Measurements from ENCODE around the gene PAFAH1B2.

Gene PAFAH1B2

DNA sequence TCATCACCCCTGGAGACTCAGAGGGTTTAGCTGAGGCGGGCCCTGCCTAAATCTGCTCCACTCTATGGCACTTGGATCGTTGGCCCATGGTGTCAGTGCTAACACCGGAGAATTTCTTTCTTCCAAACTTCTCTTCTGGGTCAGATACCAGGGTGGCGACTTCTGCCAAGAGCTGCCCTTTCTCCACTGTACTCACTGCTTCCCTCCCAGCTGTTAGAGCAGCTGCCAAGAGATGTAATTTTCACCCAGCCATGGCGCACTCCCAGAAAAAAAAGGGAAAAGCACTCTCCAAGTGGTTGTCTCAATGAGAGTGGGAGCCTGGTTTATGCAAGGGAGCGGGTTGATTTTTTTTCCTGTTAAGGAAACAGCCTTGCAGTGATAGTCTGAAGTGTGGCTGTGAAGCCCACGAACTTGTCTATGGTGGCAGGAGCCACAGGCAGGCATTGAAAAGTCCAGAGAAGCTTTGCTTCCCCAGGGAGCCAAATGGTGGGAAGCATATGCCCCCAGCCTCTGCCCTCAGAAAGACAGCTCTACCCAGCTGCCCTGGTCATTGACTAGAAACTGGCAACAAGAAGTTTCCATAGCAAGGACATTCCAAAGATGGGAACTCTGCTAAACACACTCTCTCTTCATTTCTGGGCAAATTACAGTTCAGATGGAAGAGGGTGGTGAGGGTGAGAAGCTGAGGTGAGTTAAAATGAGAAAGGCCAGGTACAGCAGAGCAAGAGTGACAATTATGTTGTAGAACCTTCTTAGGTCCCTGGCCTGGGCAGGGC is 77.1 kb downstream of the PAFAH1B2 start:
- DNase-seq (ENCODE audit: low read depth in 2 of 2), result no peak

- DNase-seq (ENCODE audit: low read depth in 2 of 2), result no peak
These were observed 77.9 kb downstream of the PAFAH1B2 start for GRCh38 chr11:117221775-117222517.

GRCh38 chr11:117222991-117223740 is 79.1 kb downstream of the PAFAH1B2 start:
- no peak for DNase-seq (ENCODE audit: low read depth in 2 of 2)

- DNase-seq (ENCODE audit: low read depth in 2 of 2), result no peak
These were observed 79.9 kb downstream of the PAFAH1B2 start for GRCh38 chr11:117223741-117224689.

DNA sequence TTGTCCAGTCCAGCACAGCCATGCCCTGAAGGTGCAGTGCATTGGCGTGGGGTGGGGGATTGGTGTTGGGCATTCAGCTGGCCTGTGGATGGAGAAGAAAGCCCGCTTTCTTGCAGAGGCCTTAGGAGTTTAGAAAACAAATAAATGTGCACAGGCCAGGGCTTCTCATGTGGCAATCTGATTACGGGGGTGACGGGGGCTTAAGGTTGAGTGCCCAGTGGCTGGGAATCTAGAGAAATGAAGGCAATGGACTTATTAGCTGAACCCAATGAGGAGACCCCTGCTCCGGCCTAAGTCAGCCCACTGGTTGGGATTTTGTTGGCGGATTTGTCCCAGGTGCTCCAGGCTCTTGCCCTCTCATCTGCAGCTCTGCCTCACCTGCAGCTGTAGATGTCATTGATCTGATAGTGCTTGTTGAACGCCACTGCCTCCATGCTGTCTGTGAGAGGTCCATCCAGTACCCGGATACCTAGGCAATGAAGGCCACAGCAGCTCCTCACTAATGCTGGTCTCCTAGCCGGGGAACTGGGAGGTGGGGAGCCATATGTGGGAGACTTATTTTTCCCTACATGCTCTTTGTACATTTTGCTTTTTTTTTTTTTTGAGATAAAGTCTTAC is 81.6 kb downstream of the PAFAH1B2 start:
- no peak for DNase-seq (ENCODE audit: low read depth in 2 of 2)
